ENCODE data around the gene ERI3.

ERI3 gene

DNA sequence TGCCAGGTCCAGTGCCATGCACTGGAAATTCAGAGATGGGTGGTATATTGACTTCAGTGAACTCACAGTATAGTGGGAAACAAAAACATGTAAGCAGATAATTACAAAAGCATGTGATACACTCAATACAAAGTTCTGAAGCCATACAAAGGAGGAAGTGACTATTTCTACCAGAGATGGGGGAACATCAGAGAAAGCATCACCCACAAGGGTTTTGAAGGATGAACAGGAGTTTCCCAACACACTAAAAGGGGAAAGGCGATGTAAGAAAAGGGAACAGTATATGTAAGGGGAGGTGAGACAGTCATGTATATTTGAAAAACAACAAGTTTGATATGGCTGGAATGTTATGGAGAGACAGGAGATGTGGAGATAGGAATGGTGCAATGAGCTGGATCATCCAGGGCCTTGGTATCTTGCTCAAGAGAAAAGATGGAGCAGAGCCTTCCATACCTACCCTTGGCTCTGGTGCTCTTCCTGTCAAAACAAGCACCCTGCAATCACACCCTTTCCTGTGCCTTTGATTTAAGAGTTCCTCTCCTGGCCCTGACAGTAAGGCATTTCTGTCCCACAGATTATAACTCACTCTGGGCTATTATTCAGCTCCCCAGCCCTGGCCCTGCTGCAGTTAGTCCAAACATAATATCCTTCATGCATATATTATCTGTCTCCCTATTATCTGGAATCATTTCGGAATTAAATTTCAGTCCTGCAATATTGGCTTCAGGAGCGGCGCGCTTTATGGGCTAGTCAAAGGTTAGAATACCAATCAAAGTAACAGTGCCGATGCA, 81.3 kb downstream of the ERI3 start:
- H3K4me3 Mint-ChIP-seq = no peak overlapping the region
- no peaks in the 10 kb centered on the region for H3K9me3 Mint-ChIP-seq
- H3K27ac Mint-ChIP-seq = no peak overlapping the region

DNA sequence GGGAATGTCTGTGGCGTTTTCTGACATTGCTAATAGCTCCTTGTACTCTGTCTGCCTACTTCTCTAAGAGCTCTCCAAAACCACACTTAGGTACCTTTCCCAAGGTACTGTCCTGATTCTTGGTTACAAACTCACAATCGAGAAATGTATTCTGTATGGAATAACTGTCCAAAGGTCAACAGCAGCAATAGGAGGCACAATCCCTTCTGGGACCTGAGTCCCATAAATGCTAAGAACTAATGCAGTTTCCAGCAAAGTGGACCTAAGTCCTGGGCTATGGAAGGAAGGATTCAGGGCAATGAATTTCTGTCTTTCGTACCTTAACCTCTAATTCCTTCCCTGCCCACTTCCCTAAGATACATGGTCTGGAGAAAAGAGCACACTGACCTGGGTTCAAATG, 82.1 kb downstream of the ERI3 start:
- no peak for DNase-seq (ENCODE audit: low spot score)
- Mint-ChIP-seq H3K36me3 (ENCODE audit: low read depth) (no peaks in the 10 kb centered on the region), H3K4me3 (no peak overlapping the region), H3K27ac (no peak overlapping the region), H3K9me3 (no peaks in the 10 kb centered on the region), H3K27me3 (ENCODE audit: low read depth) (no peaks in the 10 kb centered on the region), H3K4me1 (ENCODE audit: low read depth) (no peaks in the 10 kb centered on the region)

More for the DNA sequence above, 81.3 kb downstream of the ERI3 start:
- no peaks in the 10 kb centered on the region for H3K36me3 Mint-ChIP-seq (ENCODE audit: low read depth)
- H3K27me3 Mint-ChIP-seq (ENCODE audit: low read depth) = no peaks in the 10 kb centered on the region
- no peak for DNase-seq (ENCODE audit: low spot score)
- no peaks in the 10 kb centered on the region for H3K4me1 Mint-ChIP-seq (ENCODE audit: low read depth)

DNA sequence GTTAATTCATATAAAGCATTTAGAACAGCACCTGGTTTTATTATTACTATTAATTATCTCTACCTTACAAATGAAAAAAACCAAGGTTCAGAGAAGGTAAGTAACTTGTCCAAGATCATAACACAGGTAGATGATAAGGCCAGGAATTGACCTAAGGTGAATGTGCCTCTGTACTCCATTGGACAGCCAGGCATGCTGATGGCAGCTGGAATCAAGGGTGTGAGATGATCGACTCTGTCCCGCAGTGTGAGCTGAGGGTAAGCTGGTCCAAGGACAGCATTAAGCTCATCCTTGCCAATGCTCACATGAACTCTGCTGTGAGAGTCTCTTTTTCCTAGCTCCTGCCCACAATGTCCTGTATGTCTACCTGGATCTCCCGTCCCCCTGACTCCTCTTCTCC, 83.4 kb downstream of the ERI3 start:
- no peak overlapping the region for H3K4me3 Mint-ChIP-seq
- no peak overlapping the region for H3K27ac Mint-ChIP-seq
- no peak for DNase-seq (ENCODE audit: low spot score)
- no peaks in the 10 kb centered on the region for H3K36me3 Mint-ChIP-seq (ENCODE audit: low read depth)
- H3K9me3 Mint-ChIP-seq = no peaks in the 10 kb centered on the region
- no peaks in the 10 kb centered on the region for H3K4me1 Mint-ChIP-seq (ENCODE audit: low read depth)
- no peaks in the 10 kb centered on the region for H3K27me3 Mint-ChIP-seq (ENCODE audit: low read depth)

DNA sequence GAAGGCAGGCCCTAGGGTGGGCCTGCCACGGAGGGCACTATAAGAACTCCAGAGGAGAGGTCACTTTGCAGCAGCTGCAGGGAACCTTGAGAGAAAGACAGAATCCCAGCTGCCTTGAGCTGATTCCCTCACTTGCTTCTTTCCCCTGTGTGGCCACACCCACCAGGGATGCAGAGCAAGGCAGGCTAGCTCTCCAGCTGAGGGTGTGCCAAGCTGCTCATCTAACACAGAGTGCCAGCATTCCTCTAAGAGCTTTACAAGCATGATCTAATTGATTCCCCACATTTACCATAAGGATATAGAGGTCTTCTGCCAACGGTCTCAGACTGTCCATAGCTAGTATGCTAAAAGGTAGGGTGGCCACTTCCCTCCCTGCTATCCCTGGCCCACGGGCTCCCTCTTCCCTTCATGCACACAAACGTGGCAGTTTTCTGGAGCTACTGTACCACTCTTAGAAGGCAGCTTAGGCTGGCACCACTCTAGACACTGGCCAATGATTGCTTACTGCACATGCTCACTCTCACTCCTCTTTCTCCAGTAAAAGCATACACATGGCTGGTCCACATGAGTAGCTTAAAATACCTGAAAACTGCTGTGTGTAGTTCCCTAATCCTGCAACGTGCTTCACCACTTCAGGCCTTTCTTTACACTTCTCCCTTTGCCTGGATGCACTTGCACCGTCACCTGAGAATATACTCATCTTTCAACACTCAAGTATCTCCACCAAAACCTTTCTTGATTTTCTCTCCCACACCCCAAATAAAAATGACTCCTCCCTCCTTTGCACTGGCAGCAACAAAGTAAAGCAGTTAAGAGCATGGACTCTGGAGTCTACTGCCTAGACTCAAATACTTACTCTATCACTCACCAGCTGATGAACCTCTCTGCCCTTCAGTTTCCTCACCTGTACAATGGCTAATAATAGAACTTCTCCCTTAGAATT, 84.1 kb downstream of the ERI3 start:
- Mint-ChIP-seq H3K27ac (no peak overlapping the region), H3K9me3 (no peaks in the 10 kb centered on the region), H3K4me1 (ENCODE audit: low read depth) (no peaks in the 10 kb centered on the region), H3K36me3 (ENCODE audit: low read depth) (no peaks in the 10 kb centered on the region), H3K27me3 (ENCODE audit: low read depth) (no peaks in the 10 kb centered on the region), H3K4me3 (no peak overlapping the region)
- no peak for DNase-seq (ENCODE audit: low spot score)

DNA sequence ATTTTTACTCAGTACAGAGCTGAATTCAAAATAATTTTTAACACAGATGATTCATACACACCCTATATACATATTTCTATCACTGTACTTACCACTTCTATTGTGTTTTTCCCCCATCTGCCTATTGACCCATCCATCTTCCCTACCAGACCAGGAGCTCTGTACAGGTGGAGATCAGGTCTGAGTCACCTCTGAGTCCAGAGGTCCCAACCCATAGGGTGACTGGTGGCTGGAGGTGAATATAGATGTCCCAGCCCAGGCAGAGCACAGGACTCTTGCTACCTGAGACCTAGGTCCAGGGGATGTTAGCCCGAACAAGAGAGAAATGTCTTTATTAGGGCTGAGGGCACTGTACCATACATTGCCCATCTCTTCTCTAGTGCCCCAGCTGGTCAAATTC, 87.0 kb downstream of the ERI3 start:
- H3K27ac Mint-ChIP-seq = no peak overlapping the region

DNA sequence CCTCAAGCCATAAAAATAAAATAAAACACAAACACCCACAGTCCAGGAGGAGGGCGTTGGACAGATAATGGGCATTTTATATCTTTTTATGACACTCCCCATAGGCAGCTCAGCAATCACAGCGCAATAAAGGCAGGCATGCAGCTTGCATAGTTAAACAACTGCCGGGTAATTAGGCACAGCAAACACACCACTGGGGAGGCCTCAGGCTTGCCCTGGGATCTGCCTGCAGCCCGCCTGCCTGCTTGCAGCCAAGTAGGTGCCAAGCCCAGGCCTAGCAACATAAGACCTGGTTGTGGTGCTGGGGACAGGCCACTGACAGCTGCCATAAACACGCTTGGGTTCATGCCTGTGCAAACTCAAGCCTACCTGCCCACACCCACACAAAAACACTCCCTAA, 87.6 kb downstream of the ERI3 start:
- Mint-ChIP-seq H3K27ac (no peak overlapping the region), H3K4me1 (ENCODE audit: low read depth) (peaks cover 3% of the 10 kb centered on the region), H3K4me3 (no peak overlapping the region), H3K36me3 (ENCODE audit: low read depth) (no peaks in the 10 kb centered on the region), H3K9me3 (no peaks in the 10 kb centered on the region), H3K27me3 (ENCODE audit: low read depth) (no peaks in the 10 kb centered on the region)
- no peak for DNase-seq (ENCODE audit: low spot score)

More for the DNA sequence above, 87.0 kb downstream of the ERI3 start:
- Mint-ChIP-seq H3K27me3 (ENCODE audit: low read depth) (no peaks in the 10 kb centered on the region), H3K4me1 (ENCODE audit: low read depth) (peaks cover 3% of the 10 kb centered on the region), H3K4me3 (no peak overlapping the region), H3K36me3 (ENCODE audit: low read depth) (no peaks in the 10 kb centered on the region), H3K9me3 (no peaks in the 10 kb centered on the region)
- no peak for DNase-seq (ENCODE audit: low spot score)

DNA sequence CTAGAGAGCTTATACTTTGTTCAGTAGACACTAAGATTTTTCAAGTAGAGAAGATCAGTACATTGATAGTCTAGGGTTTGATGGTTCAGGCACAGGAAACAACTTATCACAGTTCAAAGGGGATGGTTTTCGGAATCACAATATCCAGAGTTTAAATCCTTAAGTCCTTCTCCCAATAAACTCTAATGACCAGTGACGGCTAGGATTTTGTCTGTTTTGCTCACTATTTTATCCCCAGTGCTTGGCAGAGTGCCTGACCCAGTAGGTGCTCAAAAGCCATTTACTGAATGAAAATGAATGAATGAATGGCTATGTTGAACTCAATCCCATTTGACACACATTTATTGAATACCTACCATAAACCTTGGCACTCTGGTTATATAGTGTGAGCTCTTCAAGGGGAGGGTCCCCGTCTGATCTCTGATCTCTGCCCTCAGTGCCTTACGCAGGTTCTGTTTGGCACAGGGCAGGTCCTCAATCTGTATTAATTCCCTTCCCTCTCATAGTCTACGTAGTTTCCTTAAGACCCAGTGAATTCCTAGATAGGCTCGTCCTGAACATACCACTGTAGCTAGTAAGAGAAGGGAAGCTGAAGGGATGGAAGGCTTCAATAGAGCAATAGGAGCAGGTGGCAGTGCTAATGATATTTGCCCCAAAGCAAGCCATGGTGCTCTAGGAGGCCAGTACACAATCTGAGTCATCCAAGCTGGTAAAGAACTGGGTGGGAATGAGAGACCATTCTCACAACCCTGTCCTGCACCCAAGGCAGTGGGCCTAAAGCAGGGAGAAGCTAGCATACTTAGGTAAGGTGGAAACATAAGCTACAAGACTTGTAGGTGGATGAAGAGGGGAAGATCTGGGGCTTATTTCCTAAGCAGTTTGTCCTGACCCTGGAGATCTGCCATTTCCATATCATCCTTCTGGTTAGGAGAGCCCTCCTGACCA, 88.4 kb downstream of the ERI3 start:
- no peak for DNase-seq (ENCODE audit: low spot score)
- no peaks in the 10 kb centered on the region for H3K27me3 Mint-ChIP-seq (ENCODE audit: low read depth)
- H3K27ac Mint-ChIP-seq = no peak overlapping the region
- no peak overlapping the region for H3K4me3 Mint-ChIP-seq
- peaks cover 3% of the 10 kb centered on the region for H3K4me1 Mint-ChIP-seq (ENCODE audit: low read depth)
- no peaks in the 10 kb centered on the region for H3K36me3 Mint-ChIP-seq (ENCODE audit: low read depth)
- H3K9me3 Mint-ChIP-seq = no peaks in the 10 kb centered on the region

DNA sequence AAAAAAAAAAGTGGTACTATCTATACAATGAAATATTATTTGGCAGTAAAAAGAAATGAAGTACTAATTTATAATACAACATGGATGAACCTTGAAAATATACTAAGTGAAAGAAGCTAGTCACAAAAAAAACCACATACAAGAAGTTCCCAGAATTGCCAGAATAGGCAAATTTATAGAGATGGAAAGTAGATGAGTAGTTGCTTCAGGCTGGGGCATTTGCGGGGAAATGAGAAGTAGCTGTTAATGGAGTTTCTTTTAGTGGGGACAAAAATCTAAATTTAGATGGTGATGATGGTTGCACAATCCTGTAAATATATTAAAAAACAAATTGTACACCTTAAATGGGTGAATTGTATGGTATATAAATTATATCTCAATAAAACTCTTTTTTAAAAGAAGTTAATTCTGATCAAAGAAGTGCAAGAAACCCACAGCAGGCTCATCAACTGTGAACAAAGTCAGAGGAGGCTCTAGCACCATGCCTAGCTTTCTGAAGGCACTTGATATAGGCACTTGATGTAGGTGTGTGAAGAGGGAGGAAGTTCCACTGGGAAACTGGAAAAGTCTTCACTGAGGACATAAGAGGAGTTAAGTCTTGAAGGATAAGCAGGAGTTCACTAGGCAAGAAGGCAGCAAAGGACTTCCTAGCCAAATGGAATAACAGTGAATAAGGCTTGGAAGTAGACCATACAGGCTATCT, 89.2 kb downstream of the ERI3 start:
- Mint-ChIP-seq H3K9me3 (no peaks in the 10 kb centered on the region), H3K27ac (no peak overlapping the region), H3K4me1 (ENCODE audit: low read depth) (peaks cover 4% of the 10 kb centered on the region), H3K4me3 (no peak overlapping the region), H3K36me3 (ENCODE audit: low read depth) (no peaks in the 10 kb centered on the region), H3K27me3 (ENCODE audit: low read depth) (no peaks in the 10 kb centered on the region)
- DNase-seq (ENCODE audit: low spot score) = no peak

DNA sequence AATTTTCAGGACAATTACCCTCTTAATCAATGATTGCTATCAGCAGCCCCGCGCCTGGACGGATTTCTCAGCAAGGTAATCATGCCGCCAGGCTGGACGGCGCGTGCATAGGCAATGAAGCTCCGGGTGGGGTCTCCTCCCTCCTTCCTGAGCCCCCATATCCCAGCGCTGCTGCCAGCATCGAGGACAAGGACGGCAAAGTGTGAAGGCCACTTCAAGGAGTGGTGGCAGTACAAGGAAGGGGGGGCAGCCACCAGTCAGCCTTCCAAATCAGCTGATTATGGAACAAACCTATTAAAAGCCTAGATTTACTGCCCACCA, 90.6 kb downstream of the ERI3 start:
- H3K4me3 Mint-ChIP-seq = no peak overlapping the region
- H3K27ac Mint-ChIP-seq = no peak overlapping the region
- H3K27me3 Mint-ChIP-seq (ENCODE audit: low read depth) = no peaks in the 10 kb centered on the region
- peaks cover 6% of the 10 kb centered on the region for H3K4me1 Mint-ChIP-seq (ENCODE audit: low read depth)
- no peaks in the 10 kb centered on the region for H3K36me3 Mint-ChIP-seq (ENCODE audit: low read depth)
- DNase-seq (ENCODE audit: low spot score) = no peak
- no peaks in the 10 kb centered on the region for H3K9me3 Mint-ChIP-seq

DNA sequence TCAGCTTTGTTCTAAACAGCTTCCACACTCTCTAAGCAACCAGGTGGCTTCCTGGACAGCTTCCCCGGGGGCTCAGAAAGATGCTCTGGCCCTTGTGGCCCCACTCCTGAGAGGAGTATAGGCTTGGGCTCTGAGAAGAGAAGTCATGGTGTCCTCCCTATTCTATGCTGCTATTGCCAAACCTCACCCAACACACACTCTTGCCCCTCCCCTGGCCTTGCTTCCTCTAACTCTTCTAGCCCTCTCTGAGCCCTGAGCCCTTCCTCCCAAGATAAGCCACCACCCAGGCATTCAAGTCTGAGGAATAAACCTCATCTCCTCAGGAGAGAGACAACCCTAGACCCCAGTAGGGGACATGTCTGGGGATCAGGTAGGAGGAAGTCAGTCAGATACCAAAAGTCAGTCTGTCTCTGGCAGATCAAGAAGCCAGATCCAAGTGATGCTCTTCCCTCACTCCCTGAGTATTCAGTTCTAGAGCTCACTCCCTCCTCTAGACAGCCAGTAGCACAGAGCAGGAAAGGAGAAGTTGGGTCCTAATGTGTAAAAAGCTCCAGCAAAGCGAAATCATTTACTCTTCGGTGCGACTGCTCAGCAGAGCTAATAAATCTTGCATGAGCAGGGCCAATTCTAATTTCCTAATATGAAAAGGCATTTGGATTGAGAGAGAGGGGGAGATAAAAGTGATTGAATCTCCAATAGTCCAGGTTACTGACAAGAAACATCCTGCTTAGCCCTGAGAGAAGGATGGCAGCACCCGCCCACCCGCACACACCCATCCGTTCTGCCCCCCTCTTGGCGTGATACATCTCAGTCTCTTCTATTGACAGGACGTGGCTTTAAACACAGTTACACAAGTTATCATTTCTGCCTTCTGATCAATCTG, 91.2 kb downstream of the ERI3 start:
- Mint-ChIP-seq H3K27me3 (ENCODE audit: low read depth) (no peaks in the 10 kb centered on the region), H3K9me3 (no peaks in the 10 kb centered on the region), H3K36me3 (ENCODE audit: low read depth) (no peaks in the 10 kb centered on the region), H3K27ac (no peak overlapping the region), H3K4me1 (ENCODE audit: low read depth) (peaks cover 6% of the 10 kb centered on the region), H3K4me3 (no peak overlapping the region)
- DNase-seq (ENCODE audit: low spot score) = no peak

DNA sequence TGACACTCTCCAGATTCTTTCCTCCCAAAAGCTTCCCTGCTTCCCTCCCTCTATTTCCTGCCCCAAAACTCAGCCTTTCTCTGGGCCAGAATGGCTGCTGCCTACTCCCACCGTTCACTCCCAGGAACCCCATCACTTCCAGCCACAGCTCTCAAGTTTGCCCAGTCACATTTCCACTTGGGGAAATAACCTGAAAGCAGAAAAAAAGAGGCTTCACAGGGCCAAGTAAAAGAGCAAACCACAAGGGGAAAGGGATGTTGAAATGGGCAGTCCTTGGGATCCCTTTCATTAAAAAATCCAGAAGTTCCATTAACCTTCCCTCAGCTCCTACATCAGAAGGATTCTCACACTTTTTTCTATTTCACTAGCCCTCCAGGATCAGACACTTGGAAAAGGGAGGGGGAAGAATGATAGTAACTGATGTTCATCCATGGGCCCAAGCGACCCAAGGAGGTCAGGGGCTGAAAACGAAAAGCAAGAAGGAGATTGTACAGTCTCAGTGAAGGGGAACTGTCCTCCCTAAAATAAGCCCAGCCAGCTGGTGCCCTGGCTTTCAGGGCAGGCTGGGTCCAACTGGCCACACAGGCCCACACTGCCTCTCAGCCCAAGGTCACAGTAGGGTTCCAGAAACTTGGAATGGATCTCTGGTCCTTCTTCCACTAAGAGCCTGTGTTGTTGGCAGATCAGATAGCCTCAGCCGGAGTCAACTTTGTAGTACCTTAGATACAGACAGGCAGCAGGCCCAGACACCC, 92.1 kb downstream of the ERI3 start:
- Mint-ChIP-seq H3K9me3 (no peaks in the 10 kb centered on the region), H3K36me3 (ENCODE audit: low read depth) (no peaks in the 10 kb centered on the region), H3K4me3 (no peak overlapping the region), H3K27ac (no peak overlapping the region), H3K27me3 (ENCODE audit: low read depth) (no peaks in the 10 kb centered on the region), H3K4me1 (ENCODE audit: low read depth) (peaks cover 6% of the 10 kb centered on the region)
- no peak for DNase-seq (ENCODE audit: low spot score)

DNA sequence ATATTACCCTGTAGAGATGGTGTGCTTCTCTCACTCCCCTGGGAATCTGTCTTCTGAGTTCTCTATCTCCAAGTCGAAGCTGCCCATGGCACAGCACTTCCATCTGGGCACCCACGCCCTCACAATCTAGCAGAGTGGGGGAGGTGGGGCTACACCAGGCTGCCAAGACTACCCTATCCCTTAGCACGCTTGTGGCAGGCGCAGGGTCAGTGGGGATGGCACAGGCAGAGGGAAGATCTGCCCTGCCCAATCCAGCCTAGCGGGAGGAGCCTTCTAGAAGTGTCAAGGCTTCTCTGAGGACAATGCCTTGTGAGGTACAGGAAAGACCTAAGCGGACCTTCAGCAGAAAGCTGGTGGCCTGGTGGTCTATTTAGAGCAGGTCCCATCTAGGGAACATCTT, 92.6 kb downstream of the ERI3 start:
- Mint-ChIP-seq H3K9me3 (no peaks in the 10 kb centered on the region), H3K27ac (no peak overlapping the region), H3K4me3 (no peak overlapping the region), H3K4me1 (ENCODE audit: low read depth) (peaks cover 6% of the 10 kb centered on the region), H3K27me3 (ENCODE audit: low read depth) (no peaks in the 10 kb centered on the region), H3K36me3 (ENCODE audit: low read depth) (no peaks in the 10 kb centered on the region)
- DNase-seq (ENCODE audit: low spot score) = no peak

Data from T-helper 2 cell treated with Interferon-gamma antibody and Interleukin-4, amounts not matched to agents 5 μg/mL and 100 μg/mL, for 36 hours (primary cell).